A549 (cell line): Measurements from ENCODE around the gene CASP8. TPM values are rescaled to one million over a fixed set of nuclear protein-coding genes. Genes with fewer than 3 reads are reported as not detected.

Experiments used
- ATAC-seq, 2 experiments: fragments of 200-7000 bp in 1 of 2; fragments of >200 bp in 1 of 2; cut with Nextera tagmentation in 1 of 2; cut with Tn5 transposase in 1 of 2; 3 replicates each; pipeline versions ENCODE4 v1.8.0 to v1.9.1; 2018 to 2020; ENCODE audit warnings: mild to moderate bottlenecking in 1 of 2, moderate library complexity in 1 of 2
- CTCF ChIA-PET: fragments of 300-600 bp; sonication (Branson Sonifier 250); formaldehyde crosslinking; extraction: SDS; loops from one replicate; lab custom pipeline; 2021; ENCODE audit warnings: antibody characterized with exemption, inconsistent platforms; lab: Yijun Ruan, JAX
- POLR2A ChIA-PET: fragments of 350-600 bp; formaldehyde crosslinking; extraction: SDS; loops from one replicate; lab custom pipeline; 2021; ENCODE audit warnings: antibody characterized with exemption, inconsistent platforms; lab: Yijun Ruan, JAX
- DNase-seq, 2 experiments: peaks; one replicate each; pipeline versions ENCODE4 v3.0.0 to v3.0.0-alpha.2; 2011 to 2016; ENCODE audit warnings: low read depth in 1 of 2, low spot score in 1 of 2
- FAIRE-seq: peaks from 2 replicates; lab custom pipeline; 2011; peaks lifted over from hg19 to GRCh38; lab: Jason Lieb, UNC
- H3K27ac ChIP-seq, 2 experiments: fragments of >200 bp; sonication (Bioruptor Twin); formaldehyde crosslinking; 3 replicates each; pipeline ENCODE4 v1.5.1; 2016 to 2017
- H3K4me1 ChIP-seq: fragments of >200 bp; sonication (Bioruptor Twin); formaldehyde crosslinking; 3 replicates; pipeline ENCODE4 v1.6.1; 2016
- H3K4me2 ChIP-seq: fragments of >200 bp; sonication (Bioruptor Twin); formaldehyde crosslinking; 3 replicates; pipeline ENCODE4 v1.6.1; 2016
- H3K4me3 ChIP-seq: fragments of >200 bp; sonication (Bioruptor Twin); formaldehyde crosslinking; 3 replicates; pipeline ENCODE4 v1.5.1; 2016
- H3K9me3 ChIP-seq: fragments of >200 bp; sonication (Bioruptor Twin); formaldehyde crosslinking; 3 replicates; pipeline ENCODE4 v1.6.1; 2016
- BCL3 ChIP-seq: fragments of >200 bp; sonication (Bioruptor Twin); formaldehyde crosslinking; IDR thresholded peaks from 3 replicates; pipeline ENCODE4 v1.6.1; 2016
- CBX8 ChIP-seq: fragments of 200-600 bp; sonication (generic); IDR thresholded peaks from 2 replicates; pipeline ENCODE4 v1.6.1; 2016
- CEBPB ChIP-seq, 2 experiments: fragments of >200 bp in 1 of 2; sonication (Bioruptor Twin) in 1 of 2; formaldehyde crosslinking in 1 of 2; IDR thresholded peaks; 2 replicates each; pipeline ENCODE4 v1.6.1; 2012 to 2016
- CTCF ChIP-seq: fragments of >200 bp; sonication (Bioruptor Twin); formaldehyde crosslinking; IDR thresholded peaks from 3 replicates; pipeline ENCODE4 v1.5.1; 2016
- E2F6 ChIP-seq: IDR thresholded peaks from 2 replicates; pipeline ENCODE4 v1.6.1; 2012; ENCODE audit warnings: low read depth, borderline replicate concordance
- EHMT2 ChIP-seq: fragments of 200-600 bp; sonication (generic); IDR thresholded peaks from 2 replicates; pipeline ENCODE4 v1.6.1; 2016; ENCODE audit warnings: antibody characterized with exemption, low read depth, mild to moderate bottlenecking, moderate library complexity
- ESRRA ChIP-seq: fragments of 150-350 bp; IDR thresholded peaks from 2 replicates; pipeline ENCODE4 v1.6.1; 2014; ENCODE audit warnings: mild to moderate bottlenecking, low read length, borderline replicate concordance
- FOSB ChIP-seq: fragments of 250-450 bp; sonication (Bioruptor Pico); IDR thresholded peaks from 2 replicates; pipeline ENCODE4 v1.5.0; 2020; ENCODE audit warnings: mild to moderate bottlenecking, moderate library complexity
- GATA3 ChIP-seq: IDR thresholded peaks from 2 replicates; pipeline ENCODE4 v1.6.1; 2012; ENCODE audit warnings: borderline replicate concordance
- HDAC2 ChIP-seq: fragments of 200-600 bp; sonication (generic); IDR thresholded peaks from 2 replicates; pipeline ENCODE4 v1.6.1; 2016
- HOXA7 ChIP-seq: fragments of 250-450 bp; sonication (Bioruptor Pico); IDR thresholded peaks from 2 replicates; pipeline ENCODE4 v1.5.0; 2020; ENCODE audit warnings: mild to moderate bottlenecking, moderate library complexity
- HOXB13 ChIP-seq: fragments of 250-450 bp; sonication (Bioruptor Pico); IDR thresholded peaks from 2 replicates; pipeline ENCODE4 v1.5.0; 2020; ENCODE audit warnings: low read depth, mild to moderate bottlenecking, moderate library complexity
- JUNB ChIP-seq: fragments of >200 bp; sonication (Bioruptor Twin); formaldehyde crosslinking; IDR thresholded peaks from 2 replicates; pipeline ENCODE4 v1.6.1; 2016
- MYC ChIP-seq: IDR thresholded peaks from 2 replicates; pipeline ENCODE4 v1.6.1; 2012; ENCODE audit warnings: mild to moderate bottlenecking, inconsistent platforms, low read length, improper control_type of control experiment, borderline replicate concordance
- NR3C1 ChIP-seq: fragments of >200 bp; sonication (Bioruptor Twin); formaldehyde crosslinking; IDR thresholded peaks from 3 replicates; pipeline ENCODE4 v1.6.1; 2017
- PBX3 ChIP-seq: IDR thresholded peaks from 2 replicates; pipeline ENCODE4 v1.6.1; 2012
- POLR2A ChIP-seq: IDR thresholded peaks from 2 replicates; pipeline ENCODE4 v1.6.1; 2012; ENCODE audit warnings: mild to moderate bottlenecking, low read length
- POLR2AphosphoS2 ChIP-seq: conservative IDR thresholded peaks from 2 replicates; pipeline ENCODE4 v1.6.1; 2012; ENCODE audit warnings: low read length, improper control_type of control experiment, inconsistent platforms
- RCOR1 ChIP-seq: fragments of 150-350 bp; IDR thresholded peaks from 2 replicates; pipeline ENCODE4 v1.6.1; 2014; ENCODE audit warnings: antibody characterized with exemption, low read length, low read depth
- REST ChIP-seq: fragments of 200-600 bp; sonication (generic); IDR thresholded peaks from 2 replicates; pipeline ENCODE4 v1.6.1; 2016; ENCODE audit warnings: antibody characterized with exemption, mild to moderate bottlenecking, moderate library complexity
- RFX5 ChIP-seq: fragments of 450-650 bp; IDR thresholded peaks from 2 replicates; pipeline ENCODE4 v1.7.1; 2014; ENCODE audit warnings: antibody characterized with exemption, mild to moderate bottlenecking, moderate library complexity
- TFCP2L1 ChIP-seq: fragments of 250-450 bp; sonication (Bioruptor Pico); IDR thresholded peaks from 2 replicates; pipeline ENCODE4 v1.5.0; 2021; ENCODE audit warnings: mild to moderate bottlenecking
- ZC3H11A ChIP-seq: fragments of 450-650 bp; IDR thresholded peaks from 2 replicates; pipeline ENCODE4 v1.6.1; 2014; ENCODE audit warnings: antibody characterized with exemption, mild to moderate bottlenecking
- ZSCAN20 ChIP-seq: fragments of 250-450 bp; sonication (Bioruptor Pico); IDR thresholded peaks from 2 replicates; pipeline ENCODE4 v1.8.0; 2022; ENCODE audit warnings: mild to moderate bottlenecking, moderate library complexity
- WGBS: methylation state at CpG from one replicate; pipeline ENCODE4 v1.1.6; 2017; ENCODE audit errors: missing lambda C conversion rate; 5-methylcytosine and 5-hydroxymethylcytosine counted together
- polyA minus RNA-seq: library from RNA; depleted of rRNA, polyadenylated mRNA; stranded (reverse); fragments of >200 nt; gene quantifications from 2 replicates; pipeline ENCODE4 v1.2.3, GENCODE V29; 2011; rRNA and poly(A)+ RNA removed
- polyA plus RNA-seq, 4 experiments: library from polyadenylated mRNA; depleted of rRNA in 3 of 4; stranded (reverse); fragments of >200 nt; fragmentation: RNase III in 1 of 4; extraction: RNeasy Plus Mini Kit Qiagen cat#74134 plus additional on column Dnase treatment in 1 of 4; gene quantifications; 2 replicates in 3 of 4; 3 replicates in 1 of 4; pipeline ENCODE4 v1.2.3, GENCODE V29; 2011 to 2017

CASP8 gene
- polyA plus RNA-seq (2011; rRNA removed) (57.9 and 65.2 TPM in 2 replicates), polyA plus RNA-seq (2017; fragmentation: RNase III; extraction: RNeasy Plus Mini Kit Qiagen cat#74134 plus additional on column Dnase treatment) (39.0 to 40.2 TPM (median 40.0 TPM) in 3 replicates), polyA minus RNA-seq (35.2 and 35.4 TPM in 2 replicates)
- polyA plus RNA-seq (2012; cell fraction: cytosol; rRNA removed): 18.9 and 20.0 TPM in 2 replicates
- polyA plus RNA-seq (2012; cell fraction: nucleus; rRNA removed): 38.1 and 73.7 TPM in 2 replicates

- CTCF ChIA-PET: interaction anchor here (1.0 to 1.6 kb wide), 3 partner anchors 18 to 29 kb away, joined by 3 to 4 read pairs (median 3); no protein-coding TSS in a partner anchor
- POLR2A ChIA-PET: no interaction called here
- H3K4me1 ChIP-seq: peaks cover 40% of the 10 kb centered on the region
- H3K27ac ChIP-seq: peak within 1 kb of the TSS; percentile 77 to 93
- DNase-seq: peak in 1 of 2 experiments; percentile 37
- H3K9me3 ChIP-seq: no peaks in the 10 kb centered on the region
- 79% methylated on average over 10 of the region's 10 CpGs for WGBS
- peak within 1 kb of the TSS; percentile 59 for H3K4me3 ChIP-seq
- TF ChIP-seq EHMT2 (no peak), JUNB (no peak), POLR2A (no peak), ZC3H11A (no peak), HOXA7 (no peak), CEBPB (IDR thresholded peaks at IDR 0.05) (peak in 1 of 2 experiments; percentile 58; a peak in 1 of 4 replicates), CBX8 (no peak)
- FAIRE-seq: no peak
- no peak for ATAC-seq
- peak within 1 kb of the TSS; percentile 98 for H3K4me2 ChIP-seq
These were observed at the start of gene CASP8 for GRCh38 chr2:201260302-201260800. Gene CASP8, plus strand, starts transcription at chr2:201260536. Its CDS starts 5,951 bp downstream, at chr2:201266487.

- TF ChIP-seq TFCP2L1: no peak
- TF ChIP-seq HDAC2: no peak
- TF ChIP-seq E2F6: no peak
- TF ChIP-seq ESRRA: no peak
- TF ChIP-seq RCOR1: no peak
- TF ChIP-seq PBX3: no peak
- TF ChIP-seq POLR2AphosphoS2: no peak
- no peak for TF ChIP-seq EHMT2
- no peak for TF ChIP-seq NR3C1
- TF ChIP-seq BCL3: no peak
- DNase-seq: no peak
- no peak for ATAC-seq
These were observed 44.4 kb upstream of the CASP8 start for GRCh38 chr2:201215963-201216362.

GRCh38 chr2:201216918-201217317 lies 43.4 kb upstream of the CASP8 start:
- Histone ChIP-seq H3K4me3 (no peak overlapping the region), H3K27ac (no peak overlapping the region), H3K4me1 (no peaks in the 10 kb centered on the region), H3K4me2 (no peak overlapping the region), H3K9me3 (no peaks in the 10 kb centered on the region)
- POLR2A ChIA-PET: no interaction called here
- FAIRE-seq: no peak
- no peak for DNase-seq
- no peak for ATAC-seq
- WGBS: 95% methylated on average over 1 of the region's 1 CpG
- CTCF ChIA-PET: no interaction called here
- no peak for TF ChIP-seq REST
- TF ChIP-seq RCOR1: no peak
- TF ChIP-seq FOSB (CRISPR knock-in tag): no peak
- no peak for TF ChIP-seq RFX5
- no peak for TF ChIP-seq HOXA7
- TF ChIP-seq ZSCAN20 (CRISPR knock-in tag): no peak
- TF ChIP-seq MYC: no peak
- TF ChIP-seq CTCF: no peak
- no peak for TF ChIP-seq JUNB
- no peak for TF ChIP-seq HOXB13 (CRISPR knock-in tag)
- TF ChIP-seq GATA3: no peak

More at GRCh38 chr2:201215963-201216362, 44.4 kb upstream of the CASP8 start:
- WGBS: 88% methylated on average over 4 of the region's 4 CpGs
- ChIA-PET POLR2A (no interaction called here), CTCF (interaction anchor here (0.7 kb wide), 1 partner anchor 54 kb away, joined by 3 read pairs; no protein-coding TSS in a partner anchor)
- no peak for FAIRE-seq
- H3K27ac ChIP-seq: no peak overlapping the region
- H3K9me3 ChIP-seq: no peaks in the 10 kb centered on the region
- no peaks in the 10 kb centered on the region for H3K4me1 ChIP-seq
- H3K4me3 ChIP-seq: no peak overlapping the region
- no peak overlapping the region for H3K4me2 ChIP-seq
